Endothelial cell of umbilical vein (primary cell): ENCODE data around the gene KRTAP10-12. TPM values are rescaled to one million over a fixed set of nuclear protein-coding genes. Genes with fewer than 3 reads are reported as not detected.

Source experiments
- BruUV-seq: library from RNA; stranded (reverse); fragments of 400-500 nt; replicated peaks from 2 replicates; lab custom pipeline; 2021; lab: Mats Ljungman, UMichigan
- CTCF ChIA-PET: fragments of 300-600, 350-600 bp; sonication (Branson Sonifier 250); formaldehyde crosslinking; loops from one replicate; lab custom pipeline; 2021; ENCODE audit warnings: antibody characterized with exemption, inconsistent platforms; lab: Charles Lee
- POLR2A ChIA-PET: fragments of 300-600, 350-600 bp; sonication (Branson Sonifier 250); formaldehyde crosslinking; loops from one replicate; lab custom pipeline; 2021; ENCODE audit warnings: antibody characterized with exemption, inconsistent platforms; lab: Charles Lee
- DNase-seq: peaks from one replicate; pipeline ENCODE4 v3.0.0-alpha.2; 2011; ENCODE audit warnings: low read depth, low spot score
- FAIRE-seq: peaks from 2 replicates; lab custom pipeline; 2011; peaks lifted over from hg19 to GRCh38; lab: Jason Lieb, UNC
- H2AFZ ChIP-seq: 2 replicates; pipeline ENCODE4 v1.6.0; 2012; ENCODE audit warnings: low read depth, low read length, control low read depth, inconsistent platforms
- H3K27ac ChIP-seq: 2 replicates; pipeline ENCODE4 v1.5.1; 2011; ENCODE audit warnings: low read depth, mild to moderate bottlenecking, control low read depth, low read length, moderate library complexity; ENCODE audit not compliant: insufficient read depth
- H3K27me3 ChIP-seq, 2 experiments: 2 replicates each; pipeline versions ENCODE4 v1.6.0 to v1.6.1; 2011; ENCODE audit warnings: low read length in 2 of 2, mixed read lengths in 1 of 2; ENCODE audit not compliant: control insufficient read depth in 2 of 2, insufficient read depth in 2 of 2
- H3K36me3 ChIP-seq, 2 experiments: 2 replicates in 1 of 2; 3 replicates in 1 of 2; pipeline ENCODE4 v1.5.1; 2011; ENCODE audit warnings: low read length in 2 of 2, mild to moderate bottlenecking in 1 of 2, moderate library complexity in 1 of 2; ENCODE audit not compliant: control insufficient read depth in 2 of 2, insufficient read depth in 2 of 2; ENCODE audit errors: extremely low read depth in 1 of 2
- H3K4me1 ChIP-seq: 3 replicates; pipeline ENCODE4 v1.5.1; 2011; ENCODE audit warnings: mild to moderate bottlenecking, low read length; ENCODE audit not compliant: control insufficient read depth, insufficient read depth; ENCODE audit errors: extremely low read depth
- H3K4me2 ChIP-seq: 2 replicates; pipeline ENCODE4 v1.6.1; 2011; ENCODE audit warnings: low read length, control low read depth, mixed read lengths; ENCODE audit not compliant: insufficient read depth
- H3K4me3 ChIP-seq, 3 experiments: fragments of 200-600 bp in 1 of 3; sonication (generic), shearing (Covaris generic) in 1 of 3; replicated peaks in 1 of 3; 2 replicates each; pipeline ENCODE4 v1.5.1; 2011 to 2016; ENCODE audit warnings: control low read depth in 3 of 3, low read length in 3 of 3, mild to moderate bottlenecking in 2 of 3, inconsistent platforms in 1 of 3, low read depth in 1 of 3, moderate library complexity in 1 of 3; ENCODE audit not compliant: insufficient read depth in 1 of 3
- H3K79me2 ChIP-seq: 2 replicates; pipeline ENCODE4 v1.6.0; 2012; ENCODE audit warnings: low read length, inconsistent platforms; ENCODE audit not compliant: control insufficient read depth, insufficient read depth
- H3K9ac ChIP-seq: replicated peaks from 2 replicates; pipeline ENCODE3; 2011; ENCODE audit warnings: low read length, control low read depth; ENCODE audit not compliant: insufficient read depth; ENCODE audit errors: extremely low read depth
- H3K9me1 ChIP-seq: replicated peaks from 3 replicates; pipeline ENCODE4 v1.6.0; 2011; ENCODE audit warnings: mild to moderate bottlenecking, low read length; ENCODE audit not compliant: control insufficient read depth, insufficient read depth; ENCODE audit errors: extremely low read depth
- H3K9me3 ChIP-seq: replicated peaks from 2 replicates; pipeline ENCODE4 v1.5.1; 2012; ENCODE audit warnings: low read length, inconsistent platforms; ENCODE audit not compliant: control insufficient read depth, insufficient read depth
- H4K20me1 ChIP-seq: replicated peaks from 2 replicates; pipeline ENCODE3; 2011; ENCODE audit warnings: mild to moderate bottlenecking, low read length; ENCODE audit not compliant: control insufficient read depth, insufficient read depth; ENCODE audit errors: extremely low read depth
- CTCF ChIP-seq, 2 donors: IDR thresholded peaks; 1 replicate in 1 of 2; 2 replicates in 1 of 2; pipeline ENCODE4 v1.5.1; 2011; ENCODE audit warnings: low read length in 2 of 2, mild to moderate bottlenecking in 2 of 2, moderate library complexity in 2 of 2, control low read depth in 1 of 2, inconsistent platforms in 1 of 2, low read depth in 1 of 2; ENCODE audit not compliant: insufficient read depth in 1 of 2; ENCODE audit errors: extremely low read depth in 1 of 2
- EZH2 ChIP-seq: IDR thresholded peaks from 2 replicates; pipeline ENCODE4 v1.6.1; 2012; ENCODE audit warnings: borderline replicate concordance, low read depth, mild to moderate bottlenecking, moderate library complexity, low read length, inconsistent platforms; ENCODE audit not compliant: severe bottlenecking
- FOS ChIP-seq: IDR thresholded peaks from 2 replicates; pipeline ENCODE4 v1.6.1; 2011; ENCODE audit warnings: mild to moderate bottlenecking, low read length, moderate library complexity, borderline replicate concordance; ENCODE audit not compliant: insufficient read depth
- GATA2 ChIP-seq: IDR thresholded peaks from 2 replicates; pipeline ENCODE4 v1.7.0; 2011; ENCODE audit warnings: low read depth, mild to moderate bottlenecking, moderate library complexity, mixed read lengths, low read length; ENCODE audit not compliant: insufficient read length, insufficient read depth
- JUN ChIP-seq: IDR thresholded peaks from 2 replicates; pipeline ENCODE4 v1.6.1; 2011; ENCODE audit warnings: borderline replicate concordance, low read depth; ENCODE audit not compliant: insufficient read length, insufficient read depth
- MYC ChIP-seq: IDR thresholded peaks from one replicate; pipeline ENCODE4 v1.6.1; 2011; ENCODE audit warnings: mild to moderate bottlenecking, low read depth, low read length
- POLR2A ChIP-seq: IDR thresholded peaks from 2 replicates; pipeline ENCODE4 v1.6.1; 2012; ENCODE audit warnings: low read depth, mild to moderate bottlenecking, control low read depth, low read length
- POLR2AphosphoS5 ChIP-seq: IDR thresholded peaks from 2 replicates; pipeline ENCODE4 v1.6.1; 2012; ENCODE audit warnings: low read depth, mild to moderate bottlenecking, control low read depth, low read length, moderate library complexity; ENCODE audit not compliant: insufficient read depth
- dilution Hi-C: fragments of 300-500 bp; cut with MboI; formaldehyde crosslinking; loops from one replicate; pipeline ENCODE4 v1.15.0; 2019; ENCODE audit warnings: low sequenced_read_pairs; ENCODE audit not compliant: extremely low pct_ligation_motif_present
- intact Hi-C: fragments of 100-400 bp; cut with micrococcal nuclease; formaldehyde crosslinking; loops from one replicate; pipeline ENCODE4 v1.10.0; 2022
- polyA plus RNA-seq, 4 experiments: library from polyadenylated mRNA; depleted of rRNA in 3 of 4; stranded (reverse) in 3 of 4; unstranded in 1 of 4; fragments of >200 nt; gene quantifications; 2 replicates each; pipeline versions ENCODE4 v1.2.1 to v1.2.3, GENCODE V29; 2011 to 2012; ENCODE audit warnings: missing spikeins in 1 of 4
- total RNA-seq: library from RNA; stranded (reverse); gene quantifications from 2 replicates; pipeline ENCODE4 v1.2.3, GENCODE V29; 2021
- TF ChIP-seq, protein P1 (sequence below): IDR thresholded peaks from 2 replicates; pipeline ENCODE4 v1.6.1; 2011; ENCODE audit not compliant: insufficient read depth, insufficient read length

The KRTAP10-12 gene
- total and polyA plus RNA-seq, 2 donors (not counting 3 experiments of a cell fraction or from before 2014, with no cell fraction given): not detected

GRCh38 chr21:44658541-44658910, 38.4 kb upstream of the KRTAP10-12 start:
- BruUV-seq: no TSS peak
- POLR2A ChIA-PET: no interaction called here
- Histone ChIP-seq H3K9ac (no peak overlapping the region), H3K4me2 (no peak overlapping the region), H3K9me3 (no peaks in the 10 kb centered on the region), H3K36me3 (no peaks in the 10 kb centered on the region), H3K79me2 (no peaks in the 10 kb centered on the region), H3K4me1 (no peaks in the 10 kb centered on the region), H4K20me1 (no peaks in the 10 kb centered on the region), H3K27ac (no peak overlapping the region), H3K4me3 (no peak overlapping the region), H3K9me1 (no peaks in the 10 kb centered on the region), H2AFZ (no peak overlapping the region), H3K27me3 (peaks cover 0 to 4% of the 10 kb centered on the region in 2 experiments)
- DNase-seq (no peak), FAIRE-seq (no peak)
- dilution Hi-C loops: no loop called here
- TF ChIP-seq POLR2A: no peak
- TF ChIP-seq JUN: no peak
- no peak for TF ChIP-seq POLR2AphosphoS5
- no peak for TF ChIP-seq CTCF (IDR thresholded peaks at IDR 0.05; ENCODE audit: extremely low read depth in 1 of 2, insufficient read depth in 1 of 2, low read depth in 1 of 2, low read length in 2 of 2)
- no peak for TF ChIP-seq FOS
- no peak for TF ChIP-seq GATA2
- TF ChIP-seq EZH2: no peak
- TF ChIP-seq MYC: no peak
- TF ChIP-seq, protein P1, sequence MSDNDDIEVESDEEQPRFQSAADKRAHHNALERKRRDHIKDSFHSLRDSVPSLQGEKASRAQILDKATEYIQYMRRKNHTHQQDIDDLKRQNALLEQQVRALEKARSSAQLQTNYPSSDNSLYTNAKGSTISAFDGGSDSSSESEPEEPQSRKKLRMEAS: no peak
- CTCF ChIA-PET: interaction anchor here (1.3 kb wide), 1 partner anchor 135 kb away, joined by 4 read pairs; no protein-coding TSS in a partner anchor
- intact Hi-C loops: no loop called here
